ENCODE data around the gene KDM5B. TPM values are rescaled to one million over a fixed set of nuclear protein-coding genes. Genes with fewer than 3 reads are reported as not detected.

KDM5B gene
- total and polyA plus RNA-seq, 9 of the 15 experiments (the other 6 are each of a cell fraction or from before 2014, with no cell fraction given): 15.4 to 90.6 (median 57.1) TPM

GRCh38 chr1:202854787-202855186, 46.6 kb upstream of the KDM5B start (continued):
- TF ChIP-seq USF2 (CRISPR knock-in tag; IDR thresholded peaks at IDR 0.05) (peak; percentile 20; the same call in 1 of the 2 replicates), MGA (IDR thresholded peaks at IDR 0.05) (peak; percentile 69), PKNOX1 (IDR thresholded peaks at IDR 0.05) (peak; percentile 22; the same call in 1 of the 2 replicates), MYC (IDR thresholded peaks at IDR 0.05; ENCODE audit: low read depth, low read length) (no peak), MYC (CRISPR knock-in tag; IDR thresholded peaks at IDR 0.05; ENCODE audit: borderline replicate concordance, low read depth) (no peak)

All from K562 (cell line).